ENCODE results near the gene SOD2.

GRCh38 chr6:159676890-159677505, 16.0 kb downstream of the SOD2 start:
- TF ChIP-seq CTCF (conservative IDR thresholded peaks at IDR 0.05; ENCODE audit: low read length) (no peak), EZH2phosphoT487 (IDR thresholded peaks at IDR 0.05; ENCODE audit: borderline replicate concordance, low read depth, low read length) (no peak)

All from OCI-LY7 (cell line).